ENCODE measurements around the gene KIF26A. TPM values are rescaled to one million over a fixed set of nuclear protein-coding genes. Genes with fewer than 3 reads are reported as not detected.

The KIF26A gene
- total RNA-seq, 2 donors from 2014 or later = 5.7 to 5.8 TPM

DNA sequence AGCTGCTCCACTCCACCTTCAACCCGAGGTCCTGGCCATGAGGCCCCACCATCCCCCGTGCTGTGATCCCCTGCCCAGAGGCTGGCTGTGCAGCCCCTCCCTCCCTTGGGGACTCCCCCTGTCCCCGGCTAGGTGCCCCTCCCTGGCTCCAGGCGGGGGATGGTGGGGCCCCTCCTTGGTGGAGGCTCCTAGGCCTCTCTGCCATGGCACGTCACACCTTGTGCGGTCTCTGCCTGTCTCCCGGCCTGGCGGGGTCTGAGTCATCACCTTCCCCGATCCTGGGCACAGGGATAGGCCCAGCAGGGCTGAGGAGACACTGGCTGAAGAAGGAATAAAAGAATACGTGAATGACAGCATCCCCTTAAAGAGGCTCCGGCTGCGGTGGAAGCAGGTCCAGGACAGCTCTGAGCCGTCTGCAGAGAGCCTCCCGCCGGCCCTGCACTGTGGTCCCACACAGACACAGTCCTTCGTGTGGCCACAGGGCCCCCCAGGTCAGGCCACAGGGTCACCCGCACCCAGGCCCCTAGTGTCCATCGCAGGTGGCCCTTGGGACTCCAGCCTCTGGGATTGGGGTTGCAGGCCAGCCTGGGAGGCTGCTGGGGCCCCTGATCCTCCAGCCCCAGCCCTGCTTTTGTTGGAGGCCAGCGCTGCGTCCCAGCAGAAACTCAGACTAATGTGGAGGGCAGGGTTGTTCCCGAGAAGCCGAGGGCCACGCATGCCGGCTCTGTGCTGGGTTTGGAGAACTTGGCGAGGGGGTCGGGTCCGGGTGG is 43.6 kb downstream of the KIF26A start:
- ATAC-seq = no peak
- intact Hi-C loops (cut with DNase I, micrococcal nuclease) = no loop called here
- DNase-seq = no peak

- intact Hi-C loops (cut with DNase I, micrococcal nuclease) = no loop called here
- no peak for ATAC-seq
- no peak for DNase-seq
These were observed 44.6 kb downstream of the KIF26A start for GRCh38 chr14:104182857-104183425.

DNA sequence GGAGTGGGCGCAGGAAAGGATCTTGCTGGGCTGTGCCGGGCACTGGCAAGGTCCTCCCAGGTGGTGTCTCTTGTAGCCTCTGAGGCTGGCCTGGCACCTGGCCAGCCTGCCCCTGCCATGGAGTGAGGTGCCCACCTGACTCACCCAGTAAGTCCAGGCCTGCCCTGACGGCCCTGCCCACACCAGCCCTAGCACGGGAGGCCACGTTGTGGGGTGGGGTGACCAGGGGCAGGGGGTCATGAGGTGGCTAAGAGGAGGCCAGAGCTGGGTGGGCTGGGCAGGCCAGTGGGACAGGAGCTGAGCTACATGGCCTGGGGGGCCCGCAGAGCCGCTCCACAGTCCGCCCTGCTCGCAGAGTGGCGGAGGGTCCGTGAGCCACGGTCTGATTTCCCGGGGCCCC is 45.4 kb downstream of the KIF26A start:
- intact Hi-C loops (cut with DNase I, micrococcal nuclease) = no loop called here
- DNase-seq (no peak), ATAC-seq (no peak)

DNA sequence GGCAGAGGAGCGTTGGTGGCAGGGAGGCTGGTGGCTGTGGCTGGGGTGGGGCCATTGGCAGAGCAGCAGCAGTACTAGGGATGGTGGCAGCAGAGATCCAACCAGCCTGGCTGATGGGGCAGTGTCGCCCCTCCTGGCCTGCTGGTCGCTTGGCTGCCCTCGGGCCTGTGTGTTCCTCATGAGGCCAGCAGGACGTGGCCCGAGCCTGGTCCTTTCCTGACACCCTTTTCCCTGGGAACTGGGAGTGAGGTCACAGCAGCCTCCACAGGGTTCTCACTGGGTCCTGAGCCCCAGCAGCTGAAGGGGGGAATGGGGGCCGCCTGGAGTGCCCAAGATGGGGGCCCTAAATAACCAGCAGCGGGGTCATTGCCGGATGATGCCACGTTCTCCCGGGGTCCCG is 46.1 kb downstream of the KIF26A start:
- intact Hi-C loops (cut with DNase I, micrococcal nuclease) = no loop called here
- ATAC-seq (no peak), DNase-seq (no peak)

GRCh38 chr14:104184911-104185499 is 46.6 kb downstream of the KIF26A start:
- DNase-seq = peak; percentile 41 to 43
- ATAC-seq = peak; percentile 56
- intact Hi-C loops (cut with DNase I, micrococcal nuclease) = no loop called here

- no peak for DNase-seq
- intact Hi-C loops (cut with DNase I, micrococcal nuclease) = no loop called here
- ATAC-seq = no peak
These were observed 47.6 kb downstream of the KIF26A start for GRCh38 chr14:104185916-104186495.

DNA sequence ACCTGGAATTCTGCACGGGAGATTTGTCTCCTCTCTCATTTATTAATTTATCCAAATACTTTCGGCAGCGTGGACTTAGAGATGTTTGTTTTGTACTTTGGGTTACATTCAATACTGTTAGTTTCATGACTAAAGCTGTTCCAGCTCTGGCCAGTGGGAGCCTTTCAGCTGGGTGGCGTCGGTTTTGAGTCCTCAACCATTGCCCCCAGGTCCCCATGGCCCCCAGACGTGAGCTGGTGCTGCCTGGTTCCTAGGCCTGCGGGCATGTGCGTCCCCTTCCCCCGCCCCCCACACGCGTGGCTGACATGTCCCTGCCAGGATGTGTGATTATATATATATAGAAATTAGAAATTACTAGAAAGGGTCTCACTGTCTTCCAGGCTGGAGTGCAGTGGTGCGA is 48.2 kb downstream of the KIF26A start:
- intact Hi-C loops (cut with DNase I, micrococcal nuclease) = no loop called here
- DNase-seq (no peak), ATAC-seq (no peak)

DNA sequence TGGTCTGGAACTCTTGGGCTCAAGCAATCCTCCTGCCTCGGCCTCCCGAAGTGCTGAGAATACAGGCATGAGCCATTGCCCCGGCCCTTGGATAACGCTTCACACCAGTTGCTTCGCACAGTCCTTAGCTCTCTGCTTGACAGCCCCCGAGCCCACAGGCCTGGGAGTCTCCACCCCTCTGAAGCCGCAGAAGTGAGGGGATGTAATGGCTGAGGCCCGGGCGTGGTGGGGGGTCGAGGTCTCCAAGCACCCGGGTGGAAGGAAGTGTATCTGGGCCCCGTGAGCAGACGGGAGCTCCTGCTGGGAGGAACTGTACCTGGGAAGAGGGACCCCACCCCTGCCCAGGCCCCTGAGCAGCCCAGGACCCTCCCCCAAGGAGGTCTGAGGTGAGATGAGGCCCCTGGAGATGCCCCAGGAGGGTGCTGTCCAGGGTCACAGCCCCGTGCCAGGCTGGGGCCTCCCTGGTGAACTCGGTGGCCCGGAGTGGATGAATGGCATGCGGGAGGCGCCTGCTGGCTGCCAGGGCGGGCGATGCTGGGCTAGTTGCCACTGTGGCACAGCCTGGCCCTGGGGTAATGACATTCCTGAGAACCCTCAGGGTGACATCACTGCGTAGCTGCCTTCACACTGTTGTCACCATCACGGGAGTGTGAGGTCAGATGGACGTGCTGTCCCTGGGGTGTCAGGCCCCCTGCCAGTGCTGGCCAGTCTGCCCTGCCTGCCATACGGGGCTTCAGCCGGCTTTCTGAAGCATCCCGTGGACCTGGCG is 48.9 kb downstream of the KIF26A start:
- no peak for ATAC-seq
- no peak for DNase-seq
- intact Hi-C loops (cut with DNase I, micrococcal nuclease) = no loop called here

- intact Hi-C loops (cut with DNase I, micrococcal nuclease) = no loop called here
- peak; percentile 98 for ATAC-seq
- peak; percentile 63 to 74 for DNase-seq
These were observed 49.7 kb downstream of the KIF26A start for GRCh38 chr14:104187931-104188726.

- no peak for ATAC-seq
- DNase-seq = no peak
- intact Hi-C loops (cut with DNase I, micrococcal nuclease) = no loop called here
These were observed 50.5 kb downstream of the KIF26A start for GRCh38 chr14:104188727-104189400.

DNA sequence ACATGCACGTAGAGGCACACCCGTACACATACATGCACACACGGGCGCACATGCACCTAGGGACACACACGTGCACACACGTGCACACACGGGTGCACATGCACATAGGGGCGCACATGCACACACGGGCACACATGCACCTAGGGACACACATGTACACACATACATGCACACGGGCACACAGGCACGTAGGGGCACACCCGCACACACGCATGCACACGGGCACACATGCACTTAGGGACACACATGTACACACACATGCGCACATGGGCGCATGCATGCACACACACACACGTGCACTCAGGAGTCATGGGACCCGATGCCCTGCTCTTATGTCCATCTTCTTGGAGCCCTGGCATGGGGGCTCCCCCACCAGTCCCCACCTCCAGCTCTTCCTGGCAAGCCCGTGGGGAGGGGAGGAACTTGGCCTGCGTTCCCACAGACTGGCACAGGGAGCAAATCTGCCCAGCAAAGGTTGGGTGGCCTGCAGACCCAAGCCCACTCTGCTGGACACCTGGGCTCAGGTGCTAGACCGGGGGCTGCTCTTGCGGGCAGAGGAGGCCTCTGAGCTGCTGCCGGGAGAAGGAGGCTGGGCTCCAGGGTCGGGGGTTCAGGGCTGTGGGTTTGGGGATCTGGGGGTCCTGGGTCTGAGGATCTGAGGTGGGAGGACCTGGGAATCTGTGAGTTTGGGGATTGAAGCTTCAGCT is 51.4 kb downstream of the KIF26A start:
- no peak for DNase-seq
- intact Hi-C loops (cut with DNase I, micrococcal nuclease) = no loop called here
- no peak for ATAC-seq

DNA sequence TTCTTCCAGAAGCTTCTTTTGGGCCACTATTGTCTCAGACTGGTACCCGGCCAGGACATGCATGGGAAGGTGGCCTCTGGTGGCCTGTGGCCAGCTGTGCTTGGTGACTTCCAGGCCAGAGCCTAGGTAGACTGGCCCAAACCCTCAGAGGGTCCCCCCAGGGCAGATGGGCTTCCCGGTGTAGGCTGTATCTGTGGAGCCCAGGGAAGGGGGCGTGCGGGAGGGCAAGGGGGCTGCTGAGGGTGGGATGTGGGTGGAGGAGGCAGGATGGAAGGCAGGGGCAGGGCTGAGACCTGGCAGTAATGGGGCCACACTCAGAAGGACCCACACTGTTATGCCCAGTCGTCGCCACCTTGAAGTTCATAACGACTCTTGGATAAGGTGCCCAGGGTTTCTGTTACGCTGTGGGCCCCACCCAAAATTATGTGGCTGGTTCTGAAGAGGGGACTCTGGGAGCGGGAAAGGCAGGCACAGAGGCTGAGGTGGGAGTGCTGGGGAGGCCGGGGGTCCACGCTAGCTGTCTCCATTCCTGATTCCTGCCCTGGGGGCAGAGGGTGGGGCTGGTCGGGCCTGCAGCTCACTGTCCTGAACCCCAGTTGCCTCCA is 52.1 kb downstream of the KIF26A start:
- no peak for ATAC-seq
- intact Hi-C loops (cut with DNase I, micrococcal nuclease) = no loop called here

DNA sequence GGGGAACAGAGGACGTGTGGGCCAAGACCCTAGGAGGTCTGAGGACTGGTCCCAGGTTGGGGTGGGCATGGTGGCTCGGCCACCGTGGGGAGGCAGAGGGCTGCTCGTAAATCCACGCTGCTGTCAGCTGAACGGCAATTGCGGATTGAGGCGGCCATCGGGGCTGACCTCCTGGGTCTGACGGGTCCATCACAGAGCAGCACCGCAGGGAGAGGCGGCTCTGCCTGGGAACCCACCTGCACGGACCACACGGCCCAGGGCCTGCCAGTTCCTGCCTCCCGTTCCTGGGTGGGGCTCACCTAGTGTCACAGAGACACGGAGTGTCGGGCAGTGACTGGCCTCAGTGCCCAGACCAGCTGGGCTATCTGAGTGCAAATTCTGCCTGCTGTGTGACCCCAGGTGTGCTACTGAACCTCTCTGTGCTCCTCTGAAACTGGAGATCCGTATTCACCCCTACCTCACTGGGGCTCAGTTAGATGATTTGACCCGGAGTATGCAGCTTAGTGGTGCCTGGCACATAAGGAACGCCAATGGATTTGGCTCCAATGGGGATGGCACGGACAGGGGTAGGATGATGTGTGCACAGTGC is 53.1 kb downstream of the KIF26A start:
- no peak for ATAC-seq
- DNase-seq = no peak
- intact Hi-C loops (cut with DNase I, micrococcal nuclease) = no loop called here

More for the DNA sequence above, 52.1 kb downstream of the KIF26A start:
- no peak for DNase-seq

DNA sequence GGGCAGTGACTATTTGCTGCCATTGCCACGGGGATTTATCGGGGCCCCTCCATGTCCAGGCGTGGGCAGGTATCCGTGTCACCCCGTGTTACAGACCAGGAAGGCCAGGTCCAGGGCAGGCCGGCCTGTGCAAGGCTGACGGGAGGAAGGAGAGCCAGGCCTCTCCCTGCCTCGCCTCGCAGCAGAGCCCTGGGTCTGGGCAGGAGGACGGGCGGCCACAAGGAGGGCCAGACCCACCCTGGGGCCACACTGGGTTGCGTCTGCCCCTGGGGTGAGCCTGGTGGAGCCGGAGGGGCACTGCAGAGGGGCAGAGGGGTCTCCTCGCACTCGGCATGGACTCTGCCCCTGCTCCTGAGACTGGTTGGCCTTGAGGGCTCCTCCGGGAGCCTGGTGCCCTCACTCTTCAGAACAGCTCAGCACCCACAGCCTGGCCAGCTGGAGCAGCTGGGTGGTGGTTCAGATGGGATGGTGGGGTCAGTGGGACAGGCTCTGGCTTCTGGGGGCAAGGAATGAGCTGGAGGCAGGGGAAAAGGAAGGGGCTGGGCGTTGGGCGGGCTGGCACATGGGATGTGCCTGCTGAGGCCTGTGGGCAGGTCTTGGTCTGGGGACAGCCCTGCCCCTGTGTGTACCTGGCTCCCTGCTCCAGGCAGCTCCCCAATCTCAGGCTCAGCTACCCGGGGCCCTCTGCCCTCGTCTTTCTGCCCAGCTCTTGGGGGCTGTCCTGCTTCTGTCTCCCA is 53.9 kb downstream of the KIF26A start:
- DNase-seq (no peak), ATAC-seq (no peak)
- intact Hi-C loops (cut with DNase I, micrococcal nuclease) = no loop called here

DNA sequence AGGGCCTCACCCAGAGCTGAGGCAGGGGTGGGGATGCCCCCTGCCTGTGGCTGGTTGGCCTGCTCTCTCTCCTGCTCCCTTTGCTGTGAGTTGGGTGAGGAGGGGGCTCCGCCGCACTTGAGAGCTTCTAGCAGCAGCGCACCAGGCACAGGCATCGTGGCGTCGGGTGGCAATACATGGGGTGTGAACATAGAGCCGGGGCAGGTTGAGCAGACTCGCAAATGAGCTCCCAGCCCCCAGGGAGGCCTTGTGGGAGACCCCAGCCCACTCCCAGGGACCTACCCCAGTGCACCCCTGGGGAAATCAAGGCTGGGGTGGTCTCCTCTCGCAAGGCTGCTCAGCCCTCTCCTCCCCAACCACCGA is 54.5 kb downstream of the KIF26A start:
- intact Hi-C loops (cut with DNase I, micrococcal nuclease) = no loop called here
- DNase-seq (no peak), ATAC-seq (no peak)

DNA sequence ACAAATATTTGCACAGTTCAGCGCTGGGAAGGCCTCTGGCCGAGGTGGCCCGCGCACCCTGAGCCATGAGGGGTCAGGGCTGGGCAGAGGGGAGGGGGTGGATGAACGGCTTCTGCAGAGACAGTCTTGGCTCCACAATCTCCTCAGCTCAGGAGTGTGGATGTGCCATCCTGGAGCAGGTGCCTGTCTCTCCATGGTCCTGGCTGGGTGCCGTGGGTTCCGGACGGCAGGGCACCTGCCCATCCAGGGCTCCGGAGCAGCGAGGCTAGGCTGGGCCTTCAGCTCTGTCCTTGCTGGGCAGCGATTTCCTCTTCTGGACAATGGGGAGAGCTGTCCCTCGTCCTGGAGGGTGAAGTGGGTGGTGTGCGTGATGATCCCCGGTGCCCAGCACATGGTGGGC is 55.6 kb downstream of the KIF26A start:
- intact Hi-C loops (cut with DNase I, micrococcal nuclease) = no loop called here
- no peak for DNase-seq
- ATAC-seq = no peak

Measured in left colon (tissue), 2 donors.